ENCODE results near the gene DDX47. TPM values are rescaled to one million over a fixed set of nuclear protein-coding genes. Genes with fewer than 3 reads are reported as not detected.
"Not testable (repeated sequence)": the region's sequence is repeated elsewhere in the genome, so short reads cannot be mapped to it uniquely, and the experiment has no call there.

DDX47 gene
- total RNA-seq, 2 experiments from 2014 or later: 56.8 to 57.8 TPM

- DNase-seq (no peak), ATAC-seq (no peak)
- H3K4me3 Mint-ChIP-seq: no peak overlapping the region
- peaks cover 28% of the 10 kb centered on the region for H3K4me1 Mint-ChIP-seq (ENCODE audit: low read depth)
- no peaks in the 10 kb centered on the region for H3K27me3 Mint-ChIP-seq (ENCODE audit: low read depth)
- H3K9me3 Mint-ChIP-seq (ENCODE audit: insufficient read depth): no peaks in the 10 kb centered on the region
- POLR2A ChIA-PET: no interaction called here
- CTCF ChIA-PET: interaction anchor here (1.2 to 4.7 kb wide), 3 partner anchors 10 to 15 kb away, joined by 3 to 31 read pairs (median 11); partner anchors contain the start of gene DDX47
- H3K27ac Mint-ChIP-seq: no peak overlapping the region
- peaks cover 6% of the 10 kb centered on the region for H3K36me3 Mint-ChIP-seq (ENCODE audit: low read depth)
These were observed 14.7 kb upstream of the DDX47 start for GRCh38 chr12:12798480-12798879.

DNA sequence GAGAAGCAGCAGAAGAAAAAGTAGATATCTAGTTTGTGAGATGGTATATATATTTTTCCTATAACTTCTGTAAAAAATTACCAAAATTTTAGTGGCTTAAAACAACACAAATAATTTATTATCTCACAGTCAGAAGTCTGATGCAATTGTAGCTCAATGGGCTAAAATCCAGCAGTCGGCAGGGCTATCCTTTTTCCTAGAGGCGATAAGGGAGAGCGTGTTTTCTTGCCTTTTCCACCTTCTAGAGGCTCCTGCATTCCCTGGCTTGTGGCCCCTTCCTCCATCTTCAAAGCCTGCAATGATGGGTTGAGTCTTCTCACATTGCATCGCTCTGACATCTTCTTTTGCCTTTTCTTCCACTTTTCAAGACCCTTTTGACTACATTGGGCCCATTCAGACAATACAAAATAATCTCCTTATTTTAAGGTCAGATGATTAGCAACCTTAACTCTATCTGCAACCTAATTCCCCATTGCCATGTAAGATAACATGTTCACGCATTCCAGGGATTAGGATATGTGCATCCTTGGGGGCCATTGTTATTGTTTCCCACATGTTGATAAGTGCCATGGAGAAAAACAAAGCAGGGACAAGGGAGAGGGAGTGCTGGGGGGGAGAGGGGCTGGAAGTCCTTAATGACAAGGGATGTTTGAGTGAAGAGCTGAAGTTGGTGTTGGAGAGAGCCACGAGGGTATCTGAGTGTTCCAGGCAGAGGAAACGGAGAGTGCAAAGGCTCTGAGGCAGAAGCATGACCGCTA, 13.8 kb upstream of the DDX47 start:
- H3K4me1 Mint-ChIP-seq (ENCODE audit: low read depth): peaks cover 37% of the 10 kb centered on the region
- ATAC-seq (no peak), DNase-seq (no peak)
- no peaks in the 10 kb centered on the region for H3K9me3 Mint-ChIP-seq (ENCODE audit: insufficient read depth)
- H3K27ac Mint-ChIP-seq: no peak overlapping the region
- H3K27me3 Mint-ChIP-seq (ENCODE audit: low read depth): no peaks in the 10 kb centered on the region
- H3K4me3 Mint-ChIP-seq: no peak overlapping the region
- POLR2A ChIA-PET: no interaction called here
- CTCF ChIA-PET: interaction anchor here (1.3 to 4.7 kb wide), 2 partner anchors 11 to 14 kb away, joined by 11 to 31 read pairs; partner anchors contain the start of gene DDX47
- H3K36me3 Mint-ChIP-seq (ENCODE audit: low read depth): peaks cover 6% of the 10 kb centered on the region

- CTCF ChIA-PET: interaction anchor here (4.7 kb wide), 1 partner anchor 12 kb away, joined by 31 read pairs; no protein-coding TSS in a partner anchor
- no peaks in the 10 kb centered on the region for H3K9me3 Mint-ChIP-seq (ENCODE audit: insufficient read depth)
- POLR2A ChIA-PET: no interaction called here
- H3K4me3 Mint-ChIP-seq: no peak overlapping the region
- peaks cover 10% of the 10 kb centered on the region for H3K36me3 Mint-ChIP-seq (ENCODE audit: low read depth)
- no peaks in the 10 kb centered on the region for H3K27me3 Mint-ChIP-seq (ENCODE audit: low read depth)
- H3K27ac Mint-ChIP-seq: no peak overlapping the region
- ATAC-seq: no peak
- DNase-seq: no peak
- peaks cover 46% of the 10 kb centered on the region for H3K4me1 Mint-ChIP-seq (ENCODE audit: low read depth)
These were observed 12.6 kb upstream of the DDX47 start for GRCh38 chr12:12800406-12801180.

DNA sequence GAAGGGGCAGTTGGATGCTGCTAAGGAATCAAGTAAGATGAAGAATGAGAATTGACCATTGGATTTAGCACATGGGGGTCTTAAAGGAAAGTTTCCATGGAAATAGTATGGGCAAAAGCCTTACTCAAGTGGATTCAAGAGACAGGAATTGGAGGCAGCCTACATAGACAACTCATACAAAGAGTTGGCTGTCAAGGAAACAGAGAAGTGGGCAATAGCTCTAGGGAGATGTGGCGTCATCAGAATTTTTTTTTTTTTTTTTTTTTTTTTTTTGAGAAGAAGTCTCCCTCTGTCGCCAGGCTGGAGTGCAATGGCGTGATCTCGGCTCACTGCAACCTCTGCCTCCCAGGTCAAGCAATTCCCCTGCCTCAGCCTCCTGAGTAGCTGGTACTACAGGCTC, 11.5 kb upstream of the DDX47 start:
- CTCF ChIA-PET: interaction anchor here (4.7 kb wide), 1 partner anchor 13 kb away, joined by 31 read pairs; no protein-coding TSS in a partner anchor
- H3K27ac Mint-ChIP-seq; H3K9me3 Mint-ChIP-seq (ENCODE audit: insufficient read depth); H3K27me3 Mint-ChIP-seq (ENCODE audit: low read depth); H3K36me3 Mint-ChIP-seq (ENCODE audit: low read depth); H3K4me3 Mint-ChIP-seq; DNase-seq; POLR2A ChIA-PET; ATAC-seq: not testable (repeated sequence)
- H3K4me1 Mint-ChIP-seq (ENCODE audit: low read depth): peaks cover 54% of the 10 kb centered on the region

DNA sequence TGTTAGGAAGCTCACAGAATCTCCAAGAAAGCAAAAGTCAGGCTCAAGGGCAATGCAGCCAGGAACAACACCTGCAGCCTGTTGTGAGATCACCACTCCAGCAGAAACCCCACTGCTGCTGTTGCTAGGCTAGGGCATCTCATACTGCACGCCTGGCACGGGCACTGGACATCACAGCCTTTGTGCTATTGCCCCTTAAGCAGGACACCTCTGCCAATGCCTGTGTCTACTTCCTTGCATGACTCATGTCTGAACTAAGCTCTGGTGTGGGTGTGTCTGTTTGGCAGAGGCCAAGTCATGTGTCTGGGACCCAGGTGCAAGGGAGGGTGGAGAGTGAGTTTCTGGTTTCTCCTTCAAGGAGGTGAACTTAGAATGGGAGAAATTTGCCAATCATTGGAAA, 10.0 kb upstream of the DDX47 start:
- H3K27ac Mint-ChIP-seq: peak overlapping the region; percentile 81
- DNase-seq: peak; percentile 71
- H3K9me3 Mint-ChIP-seq (ENCODE audit: insufficient read depth): no peaks in the 10 kb centered on the region
- H3K27me3 Mint-ChIP-seq (ENCODE audit: low read depth): no peaks in the 10 kb centered on the region
- ChIA-PET POLR2A (interaction anchor here (0.7 to 3.2 kb wide), 7 partner anchors 9 to 446 kb away, joined by 3 to 13 read pairs (median 4); partner anchors contain the start of gene DDX47), CTCF (interaction anchor here (0.7 to 5.5 kb wide), 9 partner anchors 9 to 409 kb away, joined by 3 to 80 read pairs (median 3); partner anchors contain the start of genes APOLD1 and DDX47)
- peak; percentile 74 for ATAC-seq
- peaks cover 60% of the 10 kb centered on the region for H3K4me1 Mint-ChIP-seq (ENCODE audit: low read depth)
- H3K36me3 Mint-ChIP-seq (ENCODE audit: low read depth): peaks cover 14% of the 10 kb centered on the region
- peak overlapping the region; percentile 33 for H3K4me3 Mint-ChIP-seq

DNA sequence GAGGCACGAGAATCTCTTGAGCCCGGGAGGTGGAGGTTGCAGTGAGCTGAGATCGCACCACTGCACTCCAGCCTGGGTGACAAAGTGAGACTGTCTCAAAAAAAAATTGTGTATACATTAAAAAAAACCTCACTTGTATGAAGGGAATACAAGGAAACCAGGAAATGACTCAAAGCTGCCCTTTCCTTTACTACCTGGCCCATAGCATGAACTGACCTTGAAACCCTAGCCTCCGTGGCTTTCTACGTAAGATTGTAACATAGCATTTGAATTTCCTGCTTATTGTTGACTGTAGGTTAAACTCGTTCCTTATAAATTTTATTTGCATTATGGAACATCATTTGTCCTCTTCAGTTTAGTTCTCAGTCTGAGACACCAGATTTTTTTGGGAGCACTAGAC, 9.1 kb upstream of the DDX47 start:
- peak overlapping the region; percentile 41 for H3K27ac Mint-ChIP-seq
- POLR2A ChIA-PET: interaction anchor here (0.7 to 3.2 kb wide), 5 partner anchors 8 to 88 kb away, joined by 3 to 13 read pairs (median 3); no protein-coding TSS in a partner anchor

GRCh38 chr12:12804432-12804886, 8.7 kb upstream of the DDX47 start:
- no peaks in the 10 kb centered on the region for H3K9me3 Mint-ChIP-seq (ENCODE audit: insufficient read depth)
- ChIA-PET POLR2A (interaction anchor here (0.7 to 3.2 kb wide), 4 partner anchors 17 to 88 kb away, joined by 3 to 13 read pairs (median 3); no protein-coding TSS in a partner anchor), CTCF (interaction anchor here (1.0 to 5.5 kb wide), 8 partner anchors 9 to 408 kb away, joined by 3 to 80 read pairs (median 8); partner anchors contain the start of genes APOLD1 and DDX47)
- no peak for ATAC-seq
- no peak for DNase-seq
- H3K27ac Mint-ChIP-seq: peak overlapping the region; percentile 41
- H3K4me3 Mint-ChIP-seq: no peak overlapping the region
- H3K27me3 Mint-ChIP-seq (ENCODE audit: low read depth): no peaks in the 10 kb centered on the region
- H3K4me1 Mint-ChIP-seq (ENCODE audit: low read depth): peaks cover 72% of the 10 kb centered on the region
- peaks cover 14% of the 10 kb centered on the region for H3K36me3 Mint-ChIP-seq (ENCODE audit: low read depth)

More for the DNA sequence above, 9.1 kb upstream of the DDX47 start:
- no peak for ATAC-seq
- no peak overlapping the region for H3K4me3 Mint-ChIP-seq
- H3K4me1 Mint-ChIP-seq (ENCODE audit: low read depth): peaks cover 68% of the 10 kb centered on the region
- H3K27me3 Mint-ChIP-seq (ENCODE audit: low read depth): no peaks in the 10 kb centered on the region
- DNase-seq: no peak
- CTCF ChIA-PET: interaction anchor here (1.2 to 5.5 kb wide), 6 partner anchors 9 to 408 kb away, joined by 3 to 80 read pairs (median 11); partner anchors contain the start of genes APOLD1 and DDX47
- H3K9me3 Mint-ChIP-seq (ENCODE audit: insufficient read depth): no peaks in the 10 kb centered on the region
- peaks cover 14% of the 10 kb centered on the region for H3K36me3 Mint-ChIP-seq (ENCODE audit: low read depth)

- Mint-ChIP-seq H3K27ac (peak overlapping the region; percentile 95), H3K27me3 (ENCODE audit: low read depth) (no peaks in the 10 kb centered on the region), H3K36me3 (ENCODE audit: low read depth) (peaks cover 12% of the 10 kb centered on the region), H3K4me1 (ENCODE audit: low read depth) (peaks cover 89% of the 10 kb centered on the region), H3K4me3 (peak overlapping the region; percentile 46), H3K9me3 (ENCODE audit: insufficient read depth) (no peaks in the 10 kb centered on the region)
- DNase-seq (no peak), ATAC-seq (no peak)
- CTCF ChIA-PET: interaction anchor here (2.7 to 5.5 kb wide), 3 partner anchors 13 to 70 kb away, joined by 9 to 80 read pairs (median 17); partner anchors contain the start of gene APOLD1
- POLR2A ChIA-PET: no interaction called here
These were observed 6.2 kb upstream of the DDX47 start for GRCh38 chr12:12806784-12807516.

GRCh38 chr12:12807517-12807903, 5.6 kb upstream of the DDX47 start:
- CTCF ChIA-PET: interaction anchor here (2.7 to 5.5 kb wide), 2 partner anchors 14 to 19 kb away, joined by 9 to 80 read pairs; partner anchors contain the start of gene APOLD1
- H3K27me3 Mint-ChIP-seq (ENCODE audit: low read depth); H3K9me3 Mint-ChIP-seq (ENCODE audit: insufficient read depth); ATAC-seq; H3K36me3 Mint-ChIP-seq (ENCODE audit: low read depth); POLR2A ChIA-PET; DNase-seq: not testable (repeated sequence)
- H3K4me1 Mint-ChIP-seq (ENCODE audit: low read depth): peaks cover 90% of the 10 kb centered on the region
- H3K4me3 Mint-ChIP-seq: peak overlapping the region; percentile 46
- peak overlapping the region; percentile 95 for H3K27ac Mint-ChIP-seq

- ChIA-PET CTCF (interaction anchor here (0.9 to 5.5 kb wide), 5 partner anchors 10 to 72 kb away, joined by 3 to 80 read pairs (median 3); partner anchors contain the start of gene APOLD1), POLR2A (interaction anchor here (0.6 to 1.5 kb wide), 3 partner anchors 26 to 82 kb away, joined by 3 to 5 read pairs (median 4); no protein-coding TSS in a partner anchor)
- DNase-seq: peak; percentile 82
- peak; percentile 83 for ATAC-seq
- Mint-ChIP-seq H3K27me3 (ENCODE audit: low read depth) (no peaks in the 10 kb centered on the region), H3K4me1 (ENCODE audit: low read depth) (peaks cover 90% of the 10 kb centered on the region), H3K36me3 (ENCODE audit: low read depth) (peaks cover 10% of the 10 kb centered on the region), H3K27ac (peak overlapping the region; percentile 95), H3K9me3 (ENCODE audit: insufficient read depth) (no peaks in the 10 kb centered on the region), H3K4me3 (peak overlapping the region; percentile 50)
These were observed 5.0 kb upstream of the DDX47 start for GRCh38 chr12:12807970-12808702.

Measured in activated CD8-positive, alpha-beta T cell treated with anti-CD3 and anti-CD28 coated beads, Interleukin-2, amount 10 ng/mL, durations not matched to agents 7 days and 5 days (primary cell).